ENCODE results near the gene LCA5L. TPM values are rescaled to one million over a fixed set of nuclear protein-coding genes. Genes with fewer than 3 reads are reported as not detected.
"Not testable (repeated sequence)": the region's sequence is repeated elsewhere in the genome, so short reads cannot be mapped to it uniquely, and the experiment has no call there.

The LCA5L gene
- total RNA-seq, 1 donor from 2014 or later = 2.2 TPM

- DNase-seq (ENCODE audit: low spot score) (no peak), ATAC-seq (no peak)
- intact Hi-C loops (cut with DNase I) = no loop called here
Measured at GRCh38 chr21:39392981-39393380, 52.6 kb downstream of the LCA5L start.

- DNase-seq (ENCODE audit: low spot score) (no peak), ATAC-seq (no peak)
- intact Hi-C loops (cut with DNase I) = no loop called here
Measured at GRCh38 chr21:39390212-39390765, 55.3 kb downstream of the LCA5L start.

GRCh38 chr21:39388811-39389155, 56.8 kb downstream of the LCA5L start:
- DNase-seq (ENCODE audit: low spot score) (no peak), ATAC-seq (no peak)
- intact Hi-C loops (cut with DNase I) = loop anchor here (10.0 kb wide), 1 partner anchor 204 kb away; the partner anchor contains the start of gene PSMG1

- peak; percentile 90 for ATAC-seq
- intact Hi-C loops (cut with DNase I) = loop anchor here (10.0 kb wide), 1 partner anchor 203 kb away; the partner anchor contains the start of gene PSMG1
Measured at GRCh38 chr21:39388038-39388810, 57.4 kb downstream of the LCA5L start.

GRCh38 chr21:39387461-39388037, 58.0 kb downstream of the LCA5L start:
- ATAC-seq (peak; percentile 88), DNase-seq (ENCODE audit: low spot score) (peak; percentile 96)
- intact Hi-C loops (cut with DNase I) = loop anchor here (10.0 kb wide), 1 partner anchor 203 kb away; the partner anchor contains the start of gene PSMG1

More at GRCh38 chr21:39388038-39388810, 57.4 kb downstream of the LCA5L start:
- peak; percentile 97 for DNase-seq (ENCODE audit: low spot score)

GRCh38 chr21:39386899-39387298, 58.7 kb downstream of the LCA5L start:
- intact Hi-C loops (cut with DNase I) = loop anchor here (10.0 kb wide), 1 partner anchor 202 kb away; the partner anchor contains the start of gene PSMG1
- no peak for DNase-seq (ENCODE audit: low spot score)
- ATAC-seq = no peak

- peak; percentile 60 for DNase-seq (ENCODE audit: low spot score)
- ATAC-seq = no peak
- intact Hi-C loops (cut with DNase I) = loop anchor here (10.0 kb wide), 1 partner anchor 201 kb away; the partner anchor contains the start of gene PSMG1
Measured at GRCh38 chr21:39386194-39386593, 59.4 kb downstream of the LCA5L start.

- ATAC-seq (peak; percentile 86), DNase-seq (ENCODE audit: low spot score) (peak; percentile 87)
- intact Hi-C loops (cut with DNase I) = loop anchor here (10.0 kb wide), 1 partner anchor 201 kb away; the partner anchor contains the start of gene PSMG1
Measured at GRCh38 chr21:39385299-39386145, 60.1 kb downstream of the LCA5L start.

GRCh38 chr21:39384674-39385298, 60.8 kb downstream of the LCA5L start:
- intact Hi-C loops (cut with DNase I) = loop anchor here (10.0 kb wide), 1 partner anchor 200 kb away; the partner anchor contains the start of gene PSMG1
- DNase-seq (ENCODE audit: low spot score) = no peak
- ATAC-seq = no peak

- DNase-seq (ENCODE audit: low spot score); ATAC-seq: not testable (repeated sequence)
- intact Hi-C loops (cut with DNase I) = loop anchor here (10.0 kb wide), 1 partner anchor 197 kb away; the partner anchor contains the start of gene PSMG1
Measured at GRCh38 chr21:39382096-39382495, 63.5 kb downstream of the LCA5L start.

- intact Hi-C loops (cut with DNase I) = loop anchor here (10.0 kb wide), 1 partner anchor 196 kb away; the partner anchor contains the start of gene PSMG1
- ATAC-seq (peak; percentile 1), DNase-seq (ENCODE audit: low spot score) (no peak)
Measured at GRCh38 chr21:39381009-39381408, 64.6 kb downstream of the LCA5L start.

GRCh38 chr21:39379986-39380891, 65.3 kb downstream of the LCA5L start:
- peak; percentile 96 for DNase-seq (ENCODE audit: low spot score)
- intact Hi-C loops (cut with DNase I) = loop anchor here (10.0 kb wide), 1 partner anchor 195 kb away; the partner anchor contains the start of gene PSMG1
- peak; percentile 99 for ATAC-seq

GRCh38 chr21:39377444-39378050, 68.0 kb downstream of the LCA5L start:
- no peak for DNase-seq (ENCODE audit: low spot score)
- no peak for ATAC-seq
- intact Hi-C loops (cut with DNase I) = no loop called here

- ATAC-seq (no peak), DNase-seq (ENCODE audit: low spot score) (no peak)
- intact Hi-C loops (cut with DNase I) = no loop called here
Measured at GRCh38 chr21:39375446-39375845, 70.1 kb downstream of the LCA5L start.

- DNase-seq (ENCODE audit: low spot score) = no peak
- intact Hi-C loops (cut with DNase I) = no loop called here
- ATAC-seq = no peak
Measured at GRCh38 chr21:39374046-39374445, 71.5 kb downstream of the LCA5L start.

GRCh38 chr21:39373634-39374033, 71.9 kb downstream of the LCA5L start:
- intact Hi-C loops (cut with DNase I) = no loop called here
- DNase-seq (ENCODE audit: low spot score) (no peak), ATAC-seq (no peak)

- intact Hi-C loops (cut with DNase I); DNase-seq (ENCODE audit: low spot score); ATAC-seq: not testable (repeated sequence)
Measured at GRCh38 chr21:39369896-39370288, 75.7 kb downstream of the LCA5L start.
